ENCODE results near the gene BRINP3.

DNA sequence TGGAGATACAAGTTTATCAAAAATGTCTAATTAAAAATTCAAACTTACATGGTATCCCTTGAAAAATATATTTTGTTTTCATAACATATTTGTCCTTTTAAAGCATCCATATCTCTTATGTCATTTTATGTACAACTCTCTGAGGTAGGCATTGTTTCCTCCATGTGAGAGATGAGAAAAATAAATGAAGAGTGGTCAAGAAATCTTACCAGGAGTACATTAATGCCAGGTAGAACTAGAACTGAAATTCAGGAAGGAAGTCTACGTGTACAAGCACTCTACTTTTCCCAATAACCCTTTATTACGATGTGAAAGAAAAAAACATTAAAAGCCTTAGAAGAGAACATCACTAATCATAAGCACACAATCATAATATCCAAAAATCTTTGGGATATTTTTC, 5.6 kb downstream of the BRINP3 start:
- no peak for TF ChIP-seq EZH2 (IDR thresholded peaks at IDR 0.05; ENCODE audit: borderline replicate concordance, low read depth, low read length, severe bottlenecking)
- TF ChIP-seq, protein P1, sequence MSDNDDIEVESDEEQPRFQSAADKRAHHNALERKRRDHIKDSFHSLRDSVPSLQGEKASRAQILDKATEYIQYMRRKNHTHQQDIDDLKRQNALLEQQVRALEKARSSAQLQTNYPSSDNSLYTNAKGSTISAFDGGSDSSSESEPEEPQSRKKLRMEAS (IDR thresholded peaks at IDR 0.05; ENCODE audit: insufficient read depth, insufficient read length): no peak
- TF ChIP-seq, protein P2, sequence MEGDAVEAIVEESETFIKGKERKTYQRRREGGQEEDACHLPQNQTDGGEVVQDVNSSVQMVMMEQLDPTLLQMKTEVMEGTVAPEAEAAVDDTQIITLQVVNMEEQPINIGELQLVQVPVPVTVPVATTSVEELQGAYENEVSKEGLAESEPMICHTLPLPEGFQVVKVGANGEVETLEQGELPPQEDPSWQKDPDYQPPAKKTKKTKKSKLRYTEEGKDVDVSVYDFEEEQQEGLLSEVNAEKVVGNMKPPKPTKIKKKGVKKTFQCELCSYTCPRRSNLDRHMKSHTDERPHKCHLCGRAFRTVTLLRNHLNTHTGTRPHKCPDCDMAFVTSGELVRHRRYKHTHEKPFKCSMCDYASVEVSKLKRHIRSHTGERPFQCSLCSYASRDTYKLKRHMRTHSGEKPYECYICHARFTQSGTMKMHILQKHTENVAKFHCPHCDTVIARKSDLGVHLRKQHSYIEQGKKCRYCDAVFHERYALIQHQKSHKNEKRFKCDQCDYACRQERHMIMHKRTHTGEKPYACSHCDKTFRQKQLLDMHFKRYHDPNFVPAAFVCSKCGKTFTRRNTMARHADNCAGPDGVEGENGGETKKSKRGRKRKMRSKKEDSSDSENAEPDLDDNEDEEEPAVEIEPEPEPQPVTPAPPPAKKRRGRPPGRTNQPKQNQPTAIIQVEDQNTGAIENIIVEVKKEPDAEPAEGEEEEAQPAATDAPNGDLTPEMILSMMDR (IDR thresholded peaks at IDR 0.05; ENCODE audit: extremely low read depth in 1 of 2, insufficient read depth in 1 of 2, low read depth in 1 of 2, low read length in 2 of 2): no peak
- no peak for TF ChIP-seq POLR2A (IDR thresholded peaks at IDR 0.05; ENCODE audit: low read depth, low read length)
- no peak for TF ChIP-seq POLR2AphosphoS5 (IDR thresholded peaks at IDR 0.05; ENCODE audit: insufficient read depth, low read depth, low read length)

Data from endothelial cell of umbilical vein (primary cell).